Heart left ventricle (tissue), 16 donors: ENCODE results near the gene FYB2. TPM values are rescaled to one million over a fixed set of nuclear protein-coding genes. Genes with fewer than 3 reads are reported as not detected.

Experiments
- ATAC-seq, 4 donors: fragments of 200-7000 bp; cut with Tn5 transposase; one replicate each; pipeline ENCODE4 v1.9.1; 2020 to 2022; ENCODE audit warnings: moderate library complexity in 4 of 4, mild to moderate bottlenecking in 3 of 4, moderate number of reproducible peaks in 1 of 4
- DNase-seq, 5 donors: peaks; one replicate each; pipeline ENCODE4 v3.0.0-alpha.2; 2020
- H3K27ac ChIP-seq, 12 donors: fragments of 200-600 bp; sonication (generic) in 4 of 12; one replicate each; pipeline versions ENCODE4 v1.5.0 to v1.8.0; 2016 to 2022; ENCODE audit warnings: mild to moderate bottlenecking in 2 of 12
- H3K27me3 ChIP-seq, 9 donors: fragments of 200-600 bp; sonication (generic) in 2 of 9; one replicate each; pipeline versions ENCODE4 v1.5.1 to v1.8.0; 2016 to 2022; ENCODE audit warnings: mild to moderate bottlenecking in 3 of 9
- H3K36me3 ChIP-seq, 9 donors: fragments of 200-600 bp; sonication (generic) in 2 of 9; one replicate each; pipeline versions ENCODE4 v1.5.0 to v1.8.0; 2018 to 2022; ENCODE audit warnings: mild to moderate bottlenecking in 2 of 9
- H3K4me1 ChIP-seq, 12 donors: fragments of 200-600 bp; sonication (generic) in 4 of 12; one replicate each; pipeline versions ENCODE4 v1.5.0 to v1.8.0; 2016 to 2022; ENCODE audit warnings: mild to moderate bottlenecking in 3 of 12
- H3K4me3 ChIP-seq, 12 donors: fragments of 200-600 bp; sonication (generic) in 4 of 12; one replicate each; pipeline versions ENCODE4 v1.5.0 to v1.8.0; 2017 to 2022; ENCODE audit warnings: mild to moderate bottlenecking in 9 of 12, moderate library complexity in 4 of 12
- H3K9me3 ChIP-seq, 12 donors: fragments of 200-600 bp; sonication (generic) in 4 of 12; one replicate each; pipeline versions ENCODE4 v1.5.0 to v1.8.0; 2016 to 2022; ENCODE audit warnings: mild to moderate bottlenecking in 1 of 12
- POLR2A ChIP-seq, 2 donors: fragments of 450-650 bp; IDR thresholded peaks; one replicate each; pipeline ENCODE4 v1.6.1; 2017; ENCODE audit warnings: antibody characterized with exemption in 2 of 2, mild to moderate bottlenecking in 2 of 2, moderate library complexity in 2 of 2
- WGBS, 4 donors: extraction: QIAGEN DNeasy Blood & Tissue Kit in 2 of 4; methylation state at CpG; one replicate each; pipeline versions ENCODE4 v1.1.5 to v1.1.7; 2013 to 2018; 5-methylcytosine and 5-hydroxymethylcytosine counted together
- intact Hi-C, 10 donors: fragments of 100-400 bp; cut with DNase I; formaldehyde crosslinking; loops; one replicate each; pipeline versions ENCODE4 v1.11.1 to v1.14.2; 2022
- polyA plus RNA-seq, 2 donors: library from polyadenylated mRNA; stranded (reverse); fragments of 200-250 nt; gene quantifications; one replicate each; pipeline ENCODE4 v1.2.3, GENCODE V29; 2013
- total RNA-seq, 9 donors: library from RNA; depleted of rRNA in 2 of 9; stranded (reverse); fragments of >200 nt in 2 of 9; fragmentation: NEBNext Ultra II Directional in 3 of 9; extraction: Animal tissue kit (Norgen Biotek cat#: 25700) in 3 of 9; gene quantifications; one replicate each; pipeline versions ENCODE4 v1.1.0 to v1.2.4, GENCODE V29; 2016 to 2023
- TF ChIP-seq, protein P1 (sequence below), 12 donors: fragments of 200-600 bp; sonication (generic) in 4 of 12; IDR thresholded peaks; one replicate each; pipeline versions ENCODE4 v1.5.0 to v1.8.0; 2018 to 2022; ENCODE audit warnings: antibody characterized with exemption in 12 of 12, mild to moderate bottlenecking in 5 of 12
- donor health status: ischemic (EF 13 %, LVEDD 7.1; RV severe dilation, severe dysfunction).
- donor health status: healthy with polysubstance abuse.
- donor health status: DM: no; HTN: yes; CAD: no.
- donor health status: DM: no; HTN: no; CAD: no.
- donor health status: ischemic (EF 25% LVEDD 6.9; RV normal size, moderate dysfunction).
- donor health status: ischemic (EF 25% LVEDD 5.7; RV mildly dilated, moderate dysfunction).
- donor health status: healthy.
- donor health status: DM: yes; HTN: yes; CAD: no.
- donor health status: ischemic (EF 35%, LVEDD 5.7; RV mildly dilated, moderate dysfunction).
- donor health status: nonischemic (EF 11% LVEDD 7.7; RV severe dilation, severe dysfunction).
- donor health status: DM: yes; HTN: yes; CAD: no.
- donor health status: PGD.
- donor health status: ischemic (EF 29% LVEDD 5.4; RV normal size, mild dysfunction).
- donor health status: nonischemic (EF 23%, LVEDD 6.1; RV moderate dilation, normal function).

FYB2 gene
- total and polyA plus RNA-seq, 11 donors, result 0.15 to 46.3 (median 9.1) TPM

DNA sequence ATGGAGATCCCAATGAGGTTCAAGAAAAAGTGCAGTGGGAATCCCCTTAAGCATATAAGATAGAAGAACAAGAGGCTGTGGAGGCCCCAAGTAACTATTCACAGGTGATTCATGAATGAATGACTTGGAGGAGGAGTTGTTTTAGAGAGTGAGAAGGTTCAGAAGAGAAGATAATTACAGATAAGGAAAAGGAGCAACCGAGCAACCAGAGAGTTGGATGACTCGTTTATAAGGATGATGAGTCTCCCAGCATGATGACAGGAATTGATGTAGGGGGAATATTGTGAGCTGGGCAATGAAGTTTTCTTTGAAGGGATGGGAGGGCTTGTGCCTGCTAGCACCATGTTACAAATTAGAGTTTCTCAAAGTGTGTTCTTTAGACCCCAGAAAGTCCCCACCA is 45.2 kb upstream of the FYB2 start:
- 54 to 63% (median 56%) methylated on average over 2 of the region's 2 CpGs for WGBS, 4 donors
- no peak overlapping the region for H3K4me3 ChIP-seq
- H3K36me3 ChIP-seq, result no peaks in the 10 kb centered on the region
- peaks cover 0 to 6% (median 0%) of the 10 kb centered on the region in 9 donors for H3K27me3 ChIP-seq
- peaks cover 0 to 5% (median 0%) of the 10 kb centered on the region in 12 donors for H3K9me3 ChIP-seq
- no peak for DNase-seq
- ATAC-seq, result no peak
- intact Hi-C loops, result no loop called here
- TF ChIP-seq, protein P1, sequence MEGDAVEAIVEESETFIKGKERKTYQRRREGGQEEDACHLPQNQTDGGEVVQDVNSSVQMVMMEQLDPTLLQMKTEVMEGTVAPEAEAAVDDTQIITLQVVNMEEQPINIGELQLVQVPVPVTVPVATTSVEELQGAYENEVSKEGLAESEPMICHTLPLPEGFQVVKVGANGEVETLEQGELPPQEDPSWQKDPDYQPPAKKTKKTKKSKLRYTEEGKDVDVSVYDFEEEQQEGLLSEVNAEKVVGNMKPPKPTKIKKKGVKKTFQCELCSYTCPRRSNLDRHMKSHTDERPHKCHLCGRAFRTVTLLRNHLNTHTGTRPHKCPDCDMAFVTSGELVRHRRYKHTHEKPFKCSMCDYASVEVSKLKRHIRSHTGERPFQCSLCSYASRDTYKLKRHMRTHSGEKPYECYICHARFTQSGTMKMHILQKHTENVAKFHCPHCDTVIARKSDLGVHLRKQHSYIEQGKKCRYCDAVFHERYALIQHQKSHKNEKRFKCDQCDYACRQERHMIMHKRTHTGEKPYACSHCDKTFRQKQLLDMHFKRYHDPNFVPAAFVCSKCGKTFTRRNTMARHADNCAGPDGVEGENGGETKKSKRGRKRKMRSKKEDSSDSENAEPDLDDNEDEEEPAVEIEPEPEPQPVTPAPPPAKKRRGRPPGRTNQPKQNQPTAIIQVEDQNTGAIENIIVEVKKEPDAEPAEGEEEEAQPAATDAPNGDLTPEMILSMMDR (IDR thresholded peaks at IDR 0.05), result no peak
- no peak for TF ChIP-seq POLR2A (IDR thresholded peaks at IDR 0.05)
- no peak overlapping the region for H3K27ac ChIP-seq
- no peaks in the 10 kb centered on the region for H3K4me1 ChIP-seq

DNA sequence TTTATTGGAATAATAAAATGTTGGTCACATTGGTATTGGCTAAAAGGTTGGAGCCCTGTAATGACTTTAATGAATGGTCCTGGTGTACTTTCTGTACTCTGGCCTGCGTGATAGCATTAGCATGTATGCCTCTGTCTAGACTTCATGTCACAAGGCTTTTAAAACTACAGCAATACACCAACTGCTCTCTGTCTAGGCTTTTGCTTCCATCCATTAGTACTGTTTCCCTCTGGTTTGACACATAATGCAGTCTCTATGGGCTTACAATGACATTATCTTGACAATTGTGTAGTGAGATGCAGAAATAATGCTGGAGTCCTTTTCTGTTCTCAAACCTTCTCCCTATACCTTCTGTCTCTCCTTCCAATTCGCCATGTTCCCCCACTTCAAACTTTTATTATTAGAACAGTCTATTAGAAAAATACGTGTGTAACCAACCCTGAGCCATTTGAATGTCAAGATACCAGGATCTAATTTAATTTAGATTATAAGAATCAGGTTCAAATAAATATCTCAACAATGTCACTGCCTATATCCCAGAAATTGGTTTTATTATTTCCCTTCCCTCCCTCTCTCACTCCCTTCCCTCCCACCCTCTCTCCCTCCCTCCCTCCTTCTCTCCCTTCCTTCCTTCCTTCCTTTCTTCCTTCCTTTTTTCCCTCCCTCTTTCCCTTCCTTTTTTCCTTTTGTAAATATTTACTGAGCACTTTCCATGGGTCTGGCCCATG is 44.2 kb upstream of the FYB2 start:
- H3K27me3 ChIP-seq, result peaks cover 0 to 6% (median 0%) of the 10 kb centered on the region in 9 donors
- peaks cover 0 to 5% (median 0%) of the 10 kb centered on the region in 12 donors for H3K9me3 ChIP-seq
- DNase-seq (no peak), ATAC-seq (no peak)
- H3K36me3 ChIP-seq, result no peaks in the 10 kb centered on the region
- 79 to 83% (median 82%) methylated on average over 3 of the region's 3 CpGs for whole genome bisulfite sequencing, 4 donors
- no peak overlapping the region for H3K27ac ChIP-seq
- H3K4me1 ChIP-seq, result no peaks in the 10 kb centered on the region
- TF ChIP-seq, protein P1 (IDR thresholded peaks at IDR 0.05), result no peak
- H3K4me3 ChIP-seq, result no peak overlapping the region
- intact Hi-C loops, result no loop called here

DNA sequence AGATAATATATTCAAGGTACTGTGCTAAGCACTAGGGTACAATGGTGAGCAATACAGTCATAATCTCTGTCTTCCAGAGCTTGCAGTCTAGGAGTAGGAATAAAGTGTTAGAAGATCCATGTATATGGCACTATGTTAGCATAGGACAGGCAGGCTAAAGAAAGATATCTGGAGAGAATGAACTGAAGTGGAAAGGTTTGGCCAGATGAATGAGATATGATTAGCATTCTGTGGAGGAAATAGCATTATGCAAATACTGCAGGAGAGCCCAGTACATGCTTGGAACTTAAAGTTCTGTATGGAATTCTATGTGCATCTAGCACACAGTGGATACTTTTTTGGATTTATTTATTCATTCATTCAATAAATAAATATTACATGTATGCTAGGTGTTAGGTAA is 40.1 kb upstream of the FYB2 start:
- DNase-seq (no peak), ATAC-seq (no peak)
- no peak for TF ChIP-seq POLR2A (IDR thresholded peaks at IDR 0.05)
- TF ChIP-seq, protein P1 (IDR thresholded peaks at IDR 0.05), result no peak
- no peaks in the 10 kb centered on the region for H3K36me3 ChIP-seq
- intact Hi-C loops, result no loop called here
- no peaks in the 10 kb centered on the region for H3K9me3 ChIP-seq
- H3K27ac ChIP-seq, result no peak overlapping the region
- H3K4me3 ChIP-seq, result no peak overlapping the region
- H3K27me3 ChIP-seq, result peaks cover 0 to 9% (median 0%) of the 10 kb centered on the region in 9 donors
- no peaks in the 10 kb centered on the region for H3K4me1 ChIP-seq

DNA sequence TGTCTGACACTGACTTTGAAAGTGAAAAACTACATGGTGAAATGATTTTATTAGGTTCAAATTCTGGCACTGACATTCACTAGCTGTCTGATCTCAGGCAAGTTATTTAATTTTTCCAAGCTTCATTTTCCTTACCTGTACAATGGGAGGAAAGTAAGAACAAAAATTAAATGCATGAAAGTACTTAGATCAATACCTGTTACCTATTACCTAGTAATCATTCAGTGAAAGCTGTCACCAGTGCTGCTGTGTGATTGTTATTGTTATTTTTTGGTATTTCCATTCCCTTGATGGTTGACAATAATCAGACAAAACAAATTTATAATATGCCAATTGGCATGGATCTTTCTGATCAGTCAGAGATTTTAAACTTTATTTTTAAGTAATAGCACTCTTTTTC is 37.0 kb upstream of the FYB2 start:
- DNase-seq, result no peak
- no peak for TF ChIP-seq POLR2A (IDR thresholded peaks at IDR 0.05)
- TF ChIP-seq, protein P1 (IDR thresholded peaks at IDR 0.05), result no peak
- Histone ChIP-seq H3K27me3 (peaks cover 0 to 9% (median 0%) of the 10 kb centered on the region in 9 donors), H3K9me3 (no peaks in the 10 kb centered on the region), H3K27ac (no peak overlapping the region), H3K4me3 (no peak overlapping the region), H3K4me1 (no peaks in the 10 kb centered on the region), H3K36me3 (no peaks in the 10 kb centered on the region)
- no peak for ATAC-seq
- intact Hi-C loops, result no loop called here
